Daoy (cell line): ENCODE measurements around the gene XXYLT1. TPM values are rescaled to one million over a fixed set of nuclear protein-coding genes. Genes with fewer than 3 reads are reported as not detected.
"Not testable (repeated sequence)": the region's sequence is repeated elsewhere in the genome, so short reads cannot be mapped to it uniquely, and the experiment has no call there.

Experiments
- DNase-seq: peaks from one replicate; pipeline ENCODE4 v3.0.0-alpha.2; 2015; ENCODE audit warnings: low read depth
- total RNA-seq: library from RNA; depleted of rRNA; stranded (reverse); fragments of >200 nt; shearing (Covaris generic); gene quantifications from 2 replicates; pipeline ENCODE4 v1.2.3, GENCODE V29; 2014

XXYLT1 gene
- total RNA-seq, 1 experiment from 2014 or later = 20.9 TPM

DNA sequence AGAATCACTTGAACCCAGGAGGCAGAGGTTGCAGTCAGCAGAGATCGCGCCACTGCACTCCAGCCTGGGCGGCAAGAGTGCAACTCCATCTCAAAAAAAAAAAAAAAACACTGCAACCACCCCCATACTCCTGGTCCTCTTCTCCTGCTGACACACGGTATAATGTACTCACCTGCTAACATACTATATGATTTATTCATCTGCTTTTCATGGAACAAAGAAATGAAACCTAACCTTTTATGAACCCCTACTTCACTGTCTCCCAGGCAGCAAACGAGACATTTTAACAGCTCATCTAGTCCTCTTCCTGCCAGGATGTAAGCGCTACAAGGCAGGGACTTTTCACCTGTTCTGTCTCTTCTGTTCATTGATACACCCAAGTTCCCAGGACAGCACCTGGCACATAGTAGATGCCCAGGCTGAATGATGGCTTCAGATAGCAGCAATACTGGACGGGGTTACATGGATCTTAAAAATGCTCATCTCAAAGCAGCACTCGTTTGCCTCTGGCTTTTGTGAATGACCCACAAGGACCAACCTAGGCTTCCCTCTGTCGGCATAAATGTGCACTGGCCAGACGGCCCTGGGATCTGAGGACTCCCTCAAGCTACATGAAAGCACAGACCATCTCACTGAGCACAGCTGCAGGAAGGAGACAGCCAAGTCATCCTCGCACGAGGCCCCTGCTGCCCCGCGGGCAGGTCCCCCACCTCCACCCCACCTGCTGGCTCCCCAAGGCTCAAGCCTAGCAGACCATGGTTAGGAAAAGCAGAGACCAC, 20.3 kb downstream of the XXYLT1 start:
- no peak for DNase-seq

DNA sequence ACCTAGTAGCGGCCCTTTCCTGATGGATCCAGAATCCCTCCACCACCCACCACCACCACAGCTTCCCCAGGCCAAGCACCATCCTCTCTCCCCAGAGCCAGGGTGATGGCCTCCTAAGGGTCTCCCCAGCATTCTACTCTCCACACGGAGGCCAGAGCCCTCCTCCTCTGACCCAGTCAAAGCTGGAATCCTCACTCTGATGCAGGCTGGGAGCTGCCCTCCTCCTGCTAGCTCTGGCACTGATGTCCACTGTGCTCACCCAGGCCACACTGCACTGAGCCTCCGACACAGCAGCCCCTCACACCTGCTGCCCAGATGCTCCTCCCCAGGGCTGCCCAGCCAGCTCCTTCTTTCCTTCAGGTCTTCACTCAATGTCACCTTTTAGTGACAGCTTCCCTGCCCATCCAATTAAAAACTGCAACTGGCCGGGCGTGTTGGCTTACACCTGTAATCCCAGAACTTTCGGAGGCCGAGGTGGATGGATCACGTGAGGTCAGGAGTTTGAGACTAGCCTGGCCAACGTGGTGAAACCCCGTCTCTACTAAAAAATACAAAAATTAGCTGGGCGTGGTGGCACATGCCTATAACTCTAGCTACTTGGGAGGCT, 21.0 kb downstream of the XXYLT1 start:
- no peak for DNase-seq

DNA sequence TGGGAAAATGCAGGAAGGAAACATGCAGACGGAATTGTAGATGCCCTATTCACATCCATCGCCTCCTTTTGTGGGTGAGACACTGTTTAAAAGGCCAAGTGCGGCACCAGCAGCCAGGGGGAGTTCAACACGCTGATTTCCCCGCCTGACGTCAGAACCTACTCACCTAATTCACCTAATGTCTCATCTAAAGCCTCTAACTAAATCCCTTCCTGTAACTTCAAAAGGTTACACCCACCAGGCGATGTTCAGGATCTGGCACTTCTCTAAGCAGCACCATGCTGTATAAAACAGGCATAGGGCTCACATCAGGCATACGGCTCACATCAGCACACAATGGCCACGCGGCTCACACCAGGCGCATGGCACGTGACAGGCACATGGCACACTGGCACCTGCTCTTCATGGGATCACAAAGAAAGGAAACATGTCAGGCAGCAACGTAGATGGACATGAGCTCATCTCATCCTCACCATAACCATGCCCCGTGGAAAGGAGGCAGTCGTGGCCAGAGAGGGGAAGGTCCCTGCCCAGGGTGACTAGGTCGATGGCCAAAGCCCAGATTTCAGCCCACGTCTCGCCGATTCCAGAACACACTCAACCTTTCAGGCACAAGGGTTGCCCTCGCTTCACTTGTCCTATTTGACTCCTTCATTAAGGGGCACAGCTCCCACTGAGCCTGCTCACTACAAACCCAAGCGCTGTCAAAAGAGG, 21.7 kb downstream of the XXYLT1 start:
- no peak for DNase-seq

DNA sequence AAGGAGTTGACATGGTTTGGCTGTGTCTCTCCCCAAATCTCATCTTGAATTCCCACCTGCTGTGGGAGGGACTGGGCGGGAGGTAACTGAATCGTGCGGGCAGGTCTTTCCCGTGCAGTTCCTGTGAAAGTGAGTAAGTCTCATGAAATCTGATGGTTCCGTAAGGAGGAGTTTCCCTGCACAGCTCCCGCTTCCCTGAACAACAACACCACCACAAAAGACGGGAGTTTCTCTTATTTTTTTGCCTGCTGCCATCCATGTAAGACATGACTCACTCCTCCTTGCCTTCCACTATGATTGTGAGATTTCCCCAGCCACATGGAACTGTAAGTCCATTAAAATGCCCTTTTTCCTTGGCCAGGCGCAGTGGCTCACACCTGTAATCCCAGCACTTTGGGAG, 22.7 kb downstream of the XXYLT1 start:
- no peak for DNase-seq

DNA sequence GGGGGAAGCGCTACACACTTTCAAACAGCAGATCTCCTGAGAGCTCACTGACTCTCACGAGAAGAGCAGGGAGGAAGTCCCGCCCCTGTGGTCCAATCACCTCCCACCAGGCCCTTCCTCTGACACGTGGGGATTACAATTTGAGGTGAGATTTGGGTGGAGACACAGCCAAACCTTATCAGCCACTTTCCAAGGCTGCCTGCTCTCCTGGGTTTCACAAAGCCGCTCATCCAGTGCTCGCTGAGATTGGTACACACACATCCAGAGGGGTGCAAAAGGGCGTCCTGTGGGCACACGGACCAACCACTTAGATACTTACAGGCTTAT, 23.1 kb downstream of the XXYLT1 start:
- DNase-seq = no peak

DNA sequence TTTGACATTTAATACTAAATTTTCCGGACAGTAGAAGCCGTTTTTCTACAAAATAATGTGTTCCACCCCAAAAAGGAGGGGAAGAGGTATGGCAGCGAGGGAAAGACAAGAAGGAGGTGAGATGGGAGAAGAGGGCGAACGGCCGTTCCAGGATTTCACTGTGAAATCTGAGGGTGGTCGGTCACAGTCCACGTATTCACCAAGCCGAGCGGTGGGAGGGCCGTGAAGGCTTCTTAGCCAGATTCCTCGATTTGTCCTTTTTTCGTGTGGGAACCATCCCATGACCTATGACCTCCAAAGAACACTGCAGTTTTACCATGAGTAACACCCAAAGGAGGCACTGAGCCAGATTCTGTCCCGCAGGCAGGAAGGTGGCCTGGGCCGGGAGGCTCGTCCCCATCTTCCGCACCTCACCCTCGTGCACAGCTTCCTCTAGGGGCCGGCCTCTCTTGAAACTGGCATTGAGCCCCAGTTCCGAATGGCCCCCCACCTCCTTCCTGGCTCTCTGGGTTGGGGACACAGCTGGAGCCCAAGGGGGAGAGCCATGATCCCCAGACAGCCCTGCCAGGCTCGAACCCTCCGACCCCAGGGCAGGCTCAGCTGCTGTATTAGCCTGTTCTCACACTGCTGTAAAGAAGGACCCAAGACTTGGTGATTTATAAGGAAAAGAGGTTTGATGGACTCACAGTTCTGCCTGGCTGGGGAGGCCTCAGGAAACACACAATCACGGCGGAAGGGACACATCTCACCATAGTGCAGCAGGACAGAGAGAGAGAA, 23.7 kb downstream of the XXYLT1 start:
- DNase-seq = no peak

DNA sequence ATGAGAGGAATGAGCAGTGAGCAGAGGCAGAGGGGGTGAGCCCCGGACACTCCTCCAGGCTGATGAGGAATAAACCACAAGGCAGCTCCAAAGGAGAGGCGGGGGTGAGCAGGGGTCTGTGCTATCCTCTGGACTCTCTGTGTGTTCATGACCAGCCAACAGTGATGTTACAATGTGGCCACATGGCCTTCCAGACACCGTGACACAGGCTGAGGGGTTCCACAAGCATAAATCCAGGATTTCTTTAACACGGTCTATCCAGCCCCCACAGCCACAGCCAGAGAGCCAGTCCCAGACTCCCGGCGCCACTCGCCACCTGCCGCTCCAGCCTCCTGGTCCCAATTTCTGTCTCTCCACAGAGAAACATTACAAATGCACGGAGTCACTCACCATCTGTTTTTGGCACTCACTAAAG, 24.4 kb downstream of the XXYLT1 start:
- no peak for DNase-seq

DNA sequence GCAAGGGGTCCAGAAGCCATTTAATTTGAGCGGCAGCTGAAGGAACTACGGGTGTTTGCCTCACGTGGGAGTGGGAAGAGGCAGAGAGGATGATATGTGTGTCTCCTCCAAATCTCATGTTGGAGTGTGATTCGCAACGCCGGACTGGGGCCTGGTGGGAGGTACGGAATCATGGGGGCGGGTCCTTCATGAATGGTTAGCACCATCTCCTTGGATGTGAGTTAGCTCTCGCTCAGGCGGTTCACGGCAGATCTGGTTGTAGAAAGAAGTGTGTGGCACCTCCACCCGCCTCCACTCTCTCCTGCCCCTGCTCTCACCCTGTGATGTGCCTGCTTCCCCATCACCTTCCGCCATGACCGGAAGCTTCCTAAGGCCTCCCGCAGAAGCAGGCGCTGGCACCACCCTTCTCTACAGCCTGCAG, 25.4 kb downstream of the XXYLT1 start:
- DNase-seq = no peak

DNA sequence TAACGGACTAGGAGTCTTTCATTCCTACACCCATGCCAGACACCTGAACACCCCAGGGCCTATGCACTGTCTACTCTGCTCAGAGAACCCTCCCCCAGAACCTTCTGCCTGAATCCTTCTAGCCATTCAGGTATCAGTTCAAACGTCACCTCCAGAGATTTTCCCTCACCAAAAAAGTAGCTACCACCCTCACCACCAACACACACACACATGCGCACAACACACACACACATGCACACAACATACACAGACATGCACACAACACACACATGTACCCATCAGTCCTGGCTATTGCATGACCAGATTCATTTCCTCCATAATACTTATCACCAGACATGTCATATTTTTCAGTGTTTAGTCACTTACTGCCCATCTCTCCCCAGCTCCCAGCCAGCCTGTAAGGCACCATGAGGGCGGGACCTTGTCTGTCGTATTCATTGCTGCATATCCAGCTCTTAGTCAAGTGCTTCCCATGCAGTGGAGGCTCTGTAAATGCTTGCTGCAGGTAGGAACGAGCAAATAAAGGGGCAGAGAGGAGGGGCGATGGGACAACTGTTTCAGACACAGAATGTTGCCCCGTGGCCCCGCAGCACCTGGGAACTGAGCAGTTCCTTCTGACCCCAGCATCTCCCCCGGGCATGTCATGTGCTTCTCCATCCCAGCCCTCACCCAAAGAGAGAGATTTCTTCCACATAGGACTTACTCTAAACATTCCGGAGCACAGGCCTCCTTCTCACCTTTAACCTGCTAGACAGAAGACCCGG, 29.2 kb downstream of the XXYLT1 start:
- DNase-seq = no peak

DNA sequence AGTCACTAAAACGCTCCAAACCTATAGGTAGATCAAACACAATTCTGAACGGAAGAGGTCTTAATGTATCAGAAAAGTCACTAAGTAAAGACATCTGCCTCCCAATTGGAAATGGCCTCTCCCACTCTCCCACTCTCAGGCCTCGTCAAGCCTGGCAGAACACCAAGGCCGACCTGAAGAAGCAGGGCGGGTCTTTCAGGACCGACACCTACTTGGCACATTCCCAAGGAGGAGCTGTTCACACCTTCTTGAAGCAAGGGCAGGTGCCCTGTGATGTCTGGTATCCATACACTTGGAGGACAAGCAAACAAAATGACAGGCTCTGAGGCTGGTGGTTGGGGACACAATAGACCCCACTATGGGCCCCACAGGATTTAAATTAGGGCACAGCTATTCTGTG, 30.0 kb downstream of the XXYLT1 start:
- no peak for DNase-seq

DNA sequence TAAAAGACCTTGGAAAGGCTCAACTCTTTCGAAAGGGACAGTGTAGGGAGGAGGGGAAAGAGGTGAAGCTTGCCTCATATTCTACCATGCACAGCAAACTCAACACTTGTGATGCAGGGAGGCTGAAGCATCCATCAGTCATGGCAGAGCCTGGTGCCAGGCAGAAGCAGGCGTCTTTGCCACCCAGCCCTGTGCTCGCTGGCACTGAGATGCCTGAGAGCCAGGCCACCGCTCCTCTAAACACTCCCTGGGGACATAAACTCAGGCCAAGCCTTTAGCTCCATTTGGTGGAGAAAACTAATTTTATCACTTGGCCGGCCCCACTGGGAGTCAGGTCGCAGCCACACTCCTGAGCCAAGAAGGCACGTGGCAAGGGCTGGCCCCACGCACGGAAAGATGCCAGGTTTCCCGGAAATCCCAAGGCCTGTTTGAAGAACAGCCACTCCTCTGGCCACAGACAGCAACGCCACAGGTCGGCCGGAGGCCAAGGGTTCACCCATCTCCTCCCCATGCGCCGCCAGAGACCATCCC, 30.7 kb downstream of the XXYLT1 start:
- no peak for DNase-seq

DNA sequence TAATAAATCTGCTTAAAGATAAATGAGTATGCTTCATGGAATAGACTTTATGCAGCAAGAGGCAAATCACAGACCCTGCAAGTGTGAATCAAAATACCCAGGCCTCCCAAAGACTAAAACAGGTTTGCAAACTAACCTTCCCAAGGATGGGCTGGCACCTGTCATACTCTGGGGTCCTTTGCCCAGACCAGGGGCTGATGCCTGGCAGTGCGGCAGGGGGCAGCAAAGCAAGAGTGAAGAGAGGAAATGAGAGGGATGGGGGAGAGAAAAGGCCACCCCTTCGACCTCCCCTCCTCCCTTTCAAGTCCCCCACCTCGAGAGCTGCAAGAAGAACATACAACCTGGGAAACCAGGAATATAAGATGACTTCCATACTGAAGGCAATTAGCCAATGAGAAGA, 31.8 kb downstream of the XXYLT1 start:
- no peak for DNase-seq

DNA sequence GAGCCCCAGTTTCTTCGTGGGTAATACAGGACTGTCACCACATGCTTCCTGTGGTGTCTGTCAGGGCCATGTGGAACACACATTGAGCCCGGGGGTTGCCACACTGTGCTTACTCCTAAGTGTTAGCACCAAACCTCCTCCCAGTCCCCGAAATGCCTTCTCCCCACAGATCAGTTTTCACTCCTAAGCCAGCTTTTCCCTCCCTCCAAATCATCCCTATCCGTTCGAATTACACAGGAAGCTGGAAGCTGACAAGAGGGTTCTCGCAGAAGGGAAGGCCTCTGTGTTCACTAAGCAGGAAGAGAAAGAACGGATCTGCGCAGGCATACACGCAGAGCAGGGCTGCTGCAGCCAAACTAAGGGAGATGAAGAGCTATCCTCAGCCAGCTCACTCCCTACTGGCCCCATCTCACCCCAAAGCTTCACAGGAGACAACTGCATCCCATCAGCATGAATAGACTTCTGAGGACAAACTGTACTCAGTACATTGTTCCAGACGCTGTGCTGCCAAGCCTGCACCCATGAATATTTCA, 32.3 kb downstream of the XXYLT1 start:
- no peak for DNase-seq

DNA sequence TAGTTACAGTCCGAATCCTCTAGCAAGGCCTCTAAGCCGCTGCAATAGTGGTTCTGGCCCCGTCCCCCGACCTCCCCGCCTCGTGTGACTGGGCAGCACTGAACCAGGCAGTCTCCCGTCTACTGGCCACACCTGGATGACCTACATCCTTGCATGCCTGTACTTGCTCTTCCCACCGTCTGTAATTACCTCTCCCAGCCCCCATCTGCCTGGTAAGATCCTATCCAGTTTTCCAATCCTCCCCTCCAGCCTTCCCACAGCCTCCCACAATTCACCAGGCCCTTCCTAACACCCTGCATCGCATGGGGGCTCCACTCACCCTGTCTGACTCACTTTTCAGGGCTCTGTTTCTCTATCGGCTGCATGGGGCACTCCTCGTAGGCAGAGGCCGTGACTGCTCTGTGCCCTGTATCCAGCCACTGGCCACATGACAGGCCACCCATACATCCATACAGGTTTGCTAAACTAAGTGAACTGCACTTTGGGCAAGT, 32.8 kb downstream of the XXYLT1 start:
- no peak for DNase-seq

DNA sequence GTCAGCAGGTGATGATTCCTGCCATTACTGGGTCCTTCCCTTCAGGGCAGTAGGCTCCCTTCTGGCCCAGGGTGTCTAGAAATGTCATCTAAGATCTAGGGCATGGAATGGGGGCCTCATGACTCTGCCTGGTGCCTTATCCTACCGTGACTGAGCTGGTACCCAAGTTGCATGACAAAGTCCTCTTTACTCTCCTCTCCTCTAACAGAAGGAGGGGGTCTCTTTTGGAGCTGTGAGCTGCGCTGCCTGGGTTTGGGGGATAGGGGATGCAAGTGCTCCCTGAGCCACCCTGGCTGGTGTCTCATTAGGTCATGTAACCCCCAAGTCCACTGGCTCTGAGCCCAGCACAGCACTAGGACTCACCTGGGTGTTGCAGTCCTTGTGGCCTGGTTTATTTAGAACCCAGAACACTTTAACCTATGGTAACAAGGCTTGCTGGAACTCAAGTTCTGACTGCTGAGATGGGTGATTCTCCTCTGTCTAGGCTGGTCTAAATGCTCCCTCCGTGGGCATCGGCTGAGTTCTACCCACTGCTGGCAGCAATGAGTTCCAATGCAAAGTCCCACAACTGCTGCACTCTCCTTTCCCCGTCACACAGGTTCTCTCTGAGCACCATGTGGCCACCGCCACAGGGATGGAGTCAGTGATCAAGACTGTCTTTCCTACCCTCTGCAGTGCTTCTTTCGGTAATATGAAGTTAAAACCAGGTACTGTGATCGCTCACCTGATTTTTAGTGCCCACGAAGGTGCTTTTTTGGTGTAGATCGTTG, 34.0 kb downstream of the XXYLT1 start:
- DNase-seq = no peak

DNA sequence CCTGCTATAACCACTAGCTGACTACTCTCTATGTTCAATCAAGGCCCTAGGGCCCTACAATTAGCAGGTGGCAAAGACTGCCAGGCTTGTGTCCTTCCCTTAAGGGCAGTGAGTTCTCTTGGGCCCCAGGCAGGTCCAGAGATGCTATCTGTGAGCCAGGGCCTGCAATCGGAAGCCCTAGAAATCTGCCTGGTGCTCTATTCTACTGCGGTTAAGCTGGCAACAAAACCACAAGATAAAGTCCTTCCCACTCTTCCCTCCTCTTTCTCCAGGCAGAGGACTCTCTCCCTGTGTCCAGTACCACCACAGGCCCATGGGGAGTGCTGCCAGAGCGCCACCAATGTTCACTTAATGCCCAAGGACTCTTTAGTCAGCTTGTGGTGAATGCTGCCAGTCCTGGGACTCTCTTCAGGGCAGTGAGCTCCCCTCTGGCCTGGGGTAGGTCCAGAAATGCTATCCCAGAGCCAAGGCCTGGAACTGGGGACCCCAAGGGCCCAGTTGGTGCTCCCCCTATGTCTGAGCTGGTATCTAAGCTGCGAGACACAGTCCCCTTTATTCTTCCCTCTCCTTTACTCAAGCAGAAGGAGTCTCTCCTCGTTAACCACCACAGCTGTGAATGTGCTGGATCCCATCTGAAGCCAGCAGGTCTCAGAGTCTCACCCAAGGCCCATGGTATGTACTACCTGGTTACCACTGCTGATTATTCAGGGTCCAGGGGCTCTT, 34.7 kb downstream of the XXYLT1 start:
- DNase-seq = no peak

DNA sequence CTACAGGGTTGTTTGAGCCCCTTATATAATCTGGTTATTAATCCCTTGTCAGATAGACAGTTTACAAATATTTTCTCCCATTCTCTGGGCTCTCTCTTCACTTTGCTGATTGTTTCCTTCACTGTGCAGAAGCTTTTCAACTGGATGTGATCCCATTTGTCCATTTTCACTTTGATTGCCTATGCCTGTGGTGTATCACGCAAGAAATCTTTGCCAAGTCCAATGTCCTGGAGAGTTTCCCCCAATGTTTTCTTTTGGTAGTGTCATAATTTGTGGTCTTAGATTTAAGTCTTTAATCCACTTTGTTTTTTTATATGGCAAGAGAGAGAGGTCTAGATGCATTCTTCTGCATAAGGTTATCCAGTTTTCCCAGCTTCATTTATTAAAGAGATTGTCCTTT, 40.7 kb downstream of the XXYLT1 start:
- no peak for DNase-seq

DNA sequence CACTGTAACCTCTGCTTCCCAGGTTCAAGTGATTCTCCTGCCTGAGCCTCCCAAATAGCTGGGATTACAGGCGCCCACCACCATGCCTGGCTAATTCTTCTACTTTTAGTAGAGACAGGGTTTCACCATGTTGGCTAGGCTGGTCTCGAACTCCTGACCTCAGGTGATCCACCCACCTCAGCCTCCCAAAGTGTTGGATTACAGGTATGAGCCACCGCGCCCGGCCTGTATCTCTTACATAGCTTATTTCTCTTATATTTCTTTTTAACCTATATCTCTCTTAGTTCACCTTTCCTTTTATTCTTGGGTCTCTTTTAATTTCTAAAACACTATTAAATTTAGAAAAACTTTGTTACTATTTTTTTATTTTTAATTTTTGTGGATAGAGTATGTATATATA, 42.1 kb downstream of the XXYLT1 start:
- DNase-seq = not testable (repeated sequence)

DNA sequence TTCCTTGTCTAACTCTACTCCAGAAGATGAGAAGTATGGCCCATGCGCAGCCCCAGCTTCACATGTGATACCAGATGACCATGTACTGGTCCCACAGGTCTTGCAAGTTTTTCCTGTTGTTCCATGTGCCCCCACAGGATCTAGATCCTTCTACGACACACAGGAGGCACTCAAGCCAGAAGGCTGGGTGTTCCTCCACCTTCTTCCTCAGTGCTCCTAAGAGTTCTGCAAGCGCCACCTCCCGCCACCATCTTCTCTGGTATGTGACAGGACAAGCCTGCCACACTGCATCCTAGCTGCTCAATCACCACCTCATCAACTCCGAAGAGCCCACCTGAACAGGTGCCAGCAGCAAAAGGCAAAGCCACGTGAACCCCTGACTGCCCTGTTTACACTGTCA, 43.1 kb downstream of the XXYLT1 start:
- DNase-seq = no peak
